ENCODE results near the gene NUMB. TPM values are rescaled to one million over a fixed set of nuclear protein-coding genes. Genes with fewer than 3 reads are reported as not detected.

Gene NUMB
- total RNA-seq, 2 experiments from 2014 or later, result 27.9 to 31.5 TPM

DNA sequence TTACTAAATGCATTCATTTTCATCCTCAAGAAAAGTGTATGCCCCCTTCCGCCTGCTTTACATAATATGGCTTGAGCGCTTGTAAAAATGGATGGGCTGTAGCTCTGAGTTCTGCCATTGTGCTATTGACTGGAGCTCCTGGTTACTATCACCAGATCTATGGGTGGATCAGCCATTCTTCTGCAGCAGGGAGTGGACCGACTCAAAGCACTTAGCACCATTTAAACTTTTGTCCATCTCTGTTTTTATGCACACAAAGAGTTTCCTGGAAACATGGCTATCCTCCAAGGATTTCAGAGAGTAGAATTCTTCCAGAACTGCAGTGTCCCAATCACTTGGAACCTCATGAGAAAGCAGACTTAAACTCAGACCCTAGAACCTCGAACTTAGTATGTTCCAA lies 4.5 kb upstream of the NUMB start:
- H3K36me3 Mint-ChIP-seq (ENCODE audit: low read depth), result peaks cover 6% of the 10 kb centered on the region
- CTCF ChIA-PET, result interaction anchor here (1.5 kb wide), 1 partner anchor 168 kb away, joined by 4 read pairs; no protein-coding TSS in a partner anchor

GRCh38 chr14:73462048-73462715 lies 3.8 kb upstream of the NUMB start:
- Histone ChIP-seq H3K36me3 (ENCODE audit: insufficient read depth, low read length) (no peaks in the 10 kb centered on the region), H3K9me3 (ENCODE audit: control insufficient read depth in 1 of 2, insufficient read depth in 1 of 2, low read length in 2 of 2) (no peaks in the 10 kb centered on the region), H3K4me1 (ENCODE audit: insufficient read depth, low read length) (peaks cover 24% of the 10 kb centered on the region), H3K4me3 (ENCODE audit: low read length) (no peak overlapping the region), H3K27me3 (ENCODE audit: control insufficient read depth in 1 of 2, insufficient read depth in 2 of 2, low read length in 2 of 2) (no peaks in the 10 kb centered on the region), H3K27ac (ENCODE audit: low read depth in 1 of 2, low read length in 2 of 2) (no peak overlapping the region)
- no peaks in the 10 kb centered on the region for H3K9me3 Mint-ChIP-seq
- intact Hi-C loops (cut with DNase I, micrococcal nuclease), result no loop called here
- H3K27ac Mint-ChIP-seq, result no peak overlapping the region
- DNase-seq (no peak), ATAC-seq (ENCODE audit: poor library complexity) (no peak)
- ChIA-PET POLR2A (no interaction called here), CTCF (interaction anchor here (1.5 kb wide), 1 partner anchor 167 kb away, joined by 4 read pairs; no protein-coding TSS in a partner anchor)
- H3K4me3 Mint-ChIP-seq, result no peak overlapping the region
- peaks cover 11% of the 10 kb centered on the region for H3K36me3 Mint-ChIP-seq (ENCODE audit: low read depth)
- peaks cover 47% of the 10 kb centered on the region for H3K4me1 Mint-ChIP-seq (ENCODE audit: low read depth)
- H3K27me3 Mint-ChIP-seq, result no peaks in the 10 kb centered on the region
- TF ChIP-seq CTCF (IDR thresholded peaks at IDR 0.05), result no peak

More for the DNA sequence above, 4.5 kb upstream of the NUMB start:
- no peaks in the 10 kb centered on the region for H3K9me3 Mint-ChIP-seq
- H3K4me3 Mint-ChIP-seq, result no peak overlapping the region
- intact Hi-C loops (cut with DNase I, micrococcal nuclease), result no loop called here
- no peaks in the 10 kb centered on the region for H3K36me3 ChIP-seq (ENCODE audit: insufficient read depth, low read length)
- no peaks in the 10 kb centered on the region for H3K9me3 ChIP-seq (ENCODE audit: control insufficient read depth in 1 of 2, insufficient read depth in 1 of 2, low read length in 2 of 2)
- peaks cover 49% of the 10 kb centered on the region for H3K4me1 Mint-ChIP-seq (ENCODE audit: low read depth)
- H3K27ac Mint-ChIP-seq, result no peak overlapping the region
- H3K4me3 ChIP-seq (ENCODE audit: low read length), result no peak overlapping the region
- H3K4me1 ChIP-seq (ENCODE audit: insufficient read depth, low read length), result peaks cover 25% of the 10 kb centered on the region
- no peak overlapping the region for H3K27ac ChIP-seq (ENCODE audit: low read depth in 1 of 2, low read length in 2 of 2)
- ATAC-seq (ENCODE audit: poor library complexity) (no peak), DNase-seq (no peak)
- H3K27me3 ChIP-seq (ENCODE audit: control insufficient read depth in 1 of 2, insufficient read depth in 2 of 2, low read length in 2 of 2), result no peaks in the 10 kb centered on the region
- TF ChIP-seq CTCF (IDR thresholded peaks at IDR 0.05), result no peak
- H3K27me3 Mint-ChIP-seq, result no peaks in the 10 kb centered on the region
- POLR2A ChIA-PET, result interaction anchor here (0.8 to 1.6 kb wide), 2 partner anchors 150 to 220 kb away, joined by 3 to 4 read pairs; partner anchors contain the start of gene ACOT6

GRCh38 chr14:73461478-73462047 lies 3.2 kb upstream of the NUMB start:
- Mint-ChIP-seq H3K9me3 (no peaks in the 10 kb centered on the region), H3K4me1 (ENCODE audit: low read depth) (peaks cover 48% of the 10 kb centered on the region), H3K4me3 (no peak overlapping the region), H3K36me3 (ENCODE audit: low read depth) (peaks cover 13% of the 10 kb centered on the region), H3K27me3 (no peaks in the 10 kb centered on the region), H3K27ac (no peak overlapping the region)
- Histone ChIP-seq H3K9me3 (ENCODE audit: control insufficient read depth in 1 of 2, insufficient read depth in 1 of 2, low read length in 2 of 2) (no peaks in the 10 kb centered on the region), H3K27me3 (ENCODE audit: control insufficient read depth in 1 of 2, insufficient read depth in 2 of 2, low read length in 2 of 2) (no peaks in the 10 kb centered on the region), H3K4me1 (ENCODE audit: insufficient read depth, low read length) (peaks cover 28% of the 10 kb centered on the region), H3K36me3 (ENCODE audit: insufficient read depth, low read length) (no peaks in the 10 kb centered on the region), H3K27ac (ENCODE audit: low read depth in 1 of 2, low read length in 2 of 2) (no peak overlapping the region), H3K4me3 (ENCODE audit: low read length) (no peak overlapping the region)
- ChIA-PET CTCF (no interaction called here), POLR2A (interaction anchor here (0.7 kb wide), 1 partner anchor 30 kb away, joined by 3 read pairs; no protein-coding TSS in a partner anchor)
- ATAC-seq (ENCODE audit: poor library complexity), result no peak
- DNase-seq, result no peak
- TF ChIP-seq CTCF (IDR thresholded peaks at IDR 0.05), result no peak
- intact Hi-C loops (cut with DNase I, micrococcal nuclease), result loop anchor here in 1 of 2 experiments (2.0 kb wide), 1 partner anchor 27 kb away; no protein-coding TSS in a partner anchor

All from CD4-positive, alpha-beta T cell (primary cell).